ENCODE data around the gene MLYCD. TPM values are rescaled to one million over a fixed set of nuclear protein-coding genes. Genes with fewer than 3 reads are reported as not detected.

The MLYCD gene
- total RNA-seq = 1 to 10 TPM; 2.7 to 8.6 (median 2.9) TPM

- WGBS, 2 donors = 39 to 41% methylated on average over 5 of the region's 69 CpGs
- Histone ChIP-seq H3K4me3 (peak within 1 kb of the TSS; percentile 59 to 84 (median 82)), H3K27me3 (no peaks in the 10 kb centered on the region), H3K4me1 (peaks cover 8 to 49% (median 15%) of the 10 kb centered on the region in 3 donors), H3K27ac (peak within 1 kb of the TSS; percentile 84 to 98 (median 92)), H3K36me3 (peaks cover 0 to 3% (median 0%) of the 10 kb centered on the region in 3 donors), H3K9me3 (no peaks in the 10 kb centered on the region)
- intact Hi-C loops (cut with DNase I) = no loop called here
- TF ChIP-seq POLR2A (IDR thresholded peaks at IDR 0.05) (peak in 2 of 4 donors; percentile 59 to 66), CTCF (IDR thresholded peaks at IDR 0.05) (no peak)
- DNase-seq = no peak
Measured at GRCh38 chr16:83898463-83899271, at the start of gene MLYCD. MLYCD (plus strand) TSS chr16:83899115; CDS start chr16:83899145, 30 bp downstream.

- no peaks in the 10 kb centered on the region for H3K9me3 ChIP-seq
- H3K4me3 ChIP-seq = no peak overlapping the region
- 85 to 86% methylated on average over 6 of the region's 6 CpGs for WGBS, 2 donors
- no peak overlapping the region for H3K27ac ChIP-seq
- intact Hi-C loops (cut with DNase I) = no loop called here
- no peak for TF ChIP-seq POLR2A (IDR thresholded peaks at IDR 0.05)
- no peak for TF ChIP-seq CTCF (IDR thresholded peaks at IDR 0.05)
- H3K36me3 ChIP-seq = no peaks in the 10 kb centered on the region
- DNase-seq = no peak
- peaks cover 0 to 9% (median 0%) of the 10 kb centered on the region in 4 donors for H3K27me3 ChIP-seq
- no peaks in the 10 kb centered on the region for H3K4me1 ChIP-seq
Measured at GRCh38 chr16:83849421-83849820, 49.5 kb upstream of the MLYCD start.

DNA sequence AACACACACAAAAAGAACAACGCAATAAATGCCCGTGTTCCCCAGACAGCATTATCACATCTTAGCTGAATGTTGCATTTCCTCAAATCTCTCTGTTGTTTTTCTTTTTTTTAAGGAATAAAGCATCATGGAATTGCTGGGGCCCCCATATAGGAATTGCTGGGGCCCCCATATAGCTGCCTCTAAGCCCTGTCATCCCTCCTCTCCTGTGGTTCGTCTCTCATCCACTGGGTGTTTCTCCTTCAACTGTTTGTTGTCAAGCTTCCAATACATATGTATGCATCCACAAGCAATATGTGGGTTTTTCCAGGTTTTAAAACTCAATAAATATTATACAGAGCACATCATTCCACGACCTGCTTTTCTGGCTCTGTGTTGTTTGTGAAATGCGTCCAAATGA is 48.0 kb upstream of the MLYCD start:
- no peak for DNase-seq
- no peaks in the 10 kb centered on the region for H3K36me3 ChIP-seq
- WGBS, 2 donors = 73 to 76% methylated on average over 5 of the region's 5 CpGs
- no peaks in the 10 kb centered on the region for H3K4me1 ChIP-seq
- no peak overlapping the region for H3K4me3 ChIP-seq
- TF ChIP-seq CTCF (IDR thresholded peaks at IDR 0.05) (no peak), POLR2A (IDR thresholded peaks at IDR 0.05) (no peak)
- H3K9me3 ChIP-seq = no peaks in the 10 kb centered on the region
- intact Hi-C loops (cut with DNase I) = no loop called here
- H3K27ac ChIP-seq = no peak overlapping the region
- H3K27me3 ChIP-seq = peaks cover 0 to 9% (median 0%) of the 10 kb centered on the region in 4 donors

GRCh38 chr16:83851473-83851872 is 47.4 kb upstream of the MLYCD start:
- Histone ChIP-seq H3K4me3 (no peak overlapping the region), H3K36me3 (no peaks in the 10 kb centered on the region), H3K27me3 (peaks cover 0 to 9% (median 0%) of the 10 kb centered on the region in 4 donors), H3K27ac (no peak overlapping the region), H3K9me3 (no peaks in the 10 kb centered on the region), H3K4me1 (no peaks in the 10 kb centered on the region)
- TF ChIP-seq POLR2A (IDR thresholded peaks at IDR 0.05) = no peak
- no peak for TF ChIP-seq CTCF (IDR thresholded peaks at IDR 0.05)
- 78 to 88% methylated on average over 4 of the region's 4 CpGs for WGBS, 2 donors
- no peak for DNase-seq
- intact Hi-C loops (cut with DNase I) = no loop called here

DNA sequence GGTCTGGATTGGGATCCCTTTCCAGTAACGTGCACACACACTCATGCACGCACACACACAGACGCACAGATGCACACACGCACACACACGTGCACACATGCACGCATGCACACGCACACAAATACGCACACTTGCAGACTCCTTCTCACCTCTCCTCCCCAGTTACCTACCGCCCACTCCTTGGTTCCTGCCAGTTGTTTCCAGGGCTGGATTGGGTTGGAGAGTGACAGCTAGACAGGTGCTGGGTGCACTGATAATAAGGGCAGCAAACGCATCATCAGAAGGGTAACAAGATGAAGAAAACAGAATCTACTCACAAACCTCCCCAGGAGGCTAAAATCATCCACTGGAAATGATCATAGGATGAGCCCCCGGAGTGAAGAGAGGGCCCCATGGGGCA is 46.1 kb upstream of the MLYCD start:
- Histone ChIP-seq H3K9me3 (no peaks in the 10 kb centered on the region), H3K4me1 (no peaks in the 10 kb centered on the region), H3K27ac (no peak overlapping the region), H3K4me3 (no peak overlapping the region), H3K36me3 (no peaks in the 10 kb centered on the region), H3K27me3 (peaks cover 0 to 9% (median 0%) of the 10 kb centered on the region in 4 donors)
- DNase-seq = no peak
- no peak for TF ChIP-seq POLR2A (IDR thresholded peaks at IDR 0.05)
- 87 to 91% methylated on average over 11 of the region's 11 CpGs for WGBS, 2 donors
- intact Hi-C loops (cut with DNase I) = no loop called here
